Islet precursor cell (in vitro differentiated cells): ENCODE data around the gene POLR1D.

Source experiments
- DNase-seq: peaks from one replicate; pipeline ENCODE4 v3.0.0-alpha.2; 2018

The POLR1D gene

GRCh38 chr13:27641711-27642502 is 20.2 kb downstream of the POLR1D start:
- no peak for DNase-seq

GRCh38 chr13:27643334-27644132 is 21.8 kb downstream of the POLR1D start:
- no peak for DNase-seq

GRCh38 chr13:27644302-27644701 is 22.6 kb downstream of the POLR1D start:
- DNase-seq, result no peak

- DNase-seq, result no peak
These were observed 28.6 kb downstream of the POLR1D start for GRCh38 chr13:27650312-27650711.

- no peak for DNase-seq
These were observed 32.4 kb downstream of the POLR1D start for GRCh38 chr13:27654059-27654458.

GRCh38 chr13:27654816-27655215 is 33.1 kb downstream of the POLR1D start:
- DNase-seq, result no peak

- DNase-seq, result no peak
These were observed 36.0 kb downstream of the POLR1D start for GRCh38 chr13:27657724-27658123.

GRCh38 chr13:27658546-27658945 is 36.9 kb downstream of the POLR1D start:
- no peak for DNase-seq

GRCh38 chr13:27659145-27659865 is 37.6 kb downstream of the POLR1D start:
- DNase-seq, result no peak

GRCh38 chr13:27660511-27660910 is 38.8 kb downstream of the POLR1D start:
- no peak for DNase-seq

- no peak for DNase-seq
These were observed 39.3 kb downstream of the POLR1D start for GRCh38 chr13:27661017-27661416.

GRCh38 chr13:27662738-27663470 is 41.2 kb downstream of the POLR1D start:
- DNase-seq, result no peak

GRCh38 chr13:27663947-27664346 is 42.3 kb downstream of the POLR1D start:
- peak; percentile 58 for DNase-seq

GRCh38 chr13:27665333-27665732 is 43.6 kb downstream of the POLR1D start:
- no peak for DNase-seq

GRCh38 chr13:27665761-27666160 is 44.1 kb downstream of the POLR1D start:
- DNase-seq, result no peak

GRCh38 chr13:27666951-27667350 is 45.3 kb downstream of the POLR1D start:
- no peak for DNase-seq

GRCh38 chr13:27667946-27668345 is 46.3 kb downstream of the POLR1D start:
- no peak for DNase-seq

- no peak for DNase-seq
These were observed 49.2 kb downstream of the POLR1D start for GRCh38 chr13:27670861-27671260.

GRCh38 chr13:27672025-27672424 is 50.3 kb downstream of the POLR1D start:
- DNase-seq, result no peak
